HEK293 (cell line): ENCODE data around the gene INHBB.

Experiments used
- GFI1B ChIP-seq: fragments of 450-650 bp; formaldehyde crosslinking; IDR thresholded peaks from 2 replicates; pipeline ENCODE4 v1.5.1; 2016; ENCODE audit warnings: missing biosample characterization, missing genetic modification characterization
- KLF1 ChIP-seq: fragments of 450-650 bp; formaldehyde crosslinking; IDR thresholded peaks from 2 replicates; pipeline ENCODE4 v1.5.1; 2016; ENCODE audit warnings: missing biosample characterization, missing genetic modification characterization
- SALL2 ChIP-seq: fragments of 450-650 bp; formaldehyde crosslinking; IDR thresholded peaks from 2 replicates; pipeline ENCODE4 v1.5.0; 2017; ENCODE audit warnings: missing biosample characterization, mild to moderate bottlenecking, missing genetic modification characterization, borderline replicate concordance
- ZFHX2 ChIP-seq: fragments of 450-650 bp; formaldehyde crosslinking; conservative IDR thresholded peaks from 2 replicates; pipeline ENCODE4 v1.5.1; 2016; ENCODE audit warnings: missing biosample characterization, missing genetic modification characterization
- ZNF114 ChIP-seq: fragments of 450-650 bp; formaldehyde crosslinking; IDR thresholded peaks from 2 replicates; pipeline ENCODE4 v1.5.0; 2017; ENCODE audit warnings: missing biosample characterization, missing genetic modification characterization
- ZNF548 ChIP-seq: fragments of 450-650 bp; formaldehyde crosslinking; IDR thresholded peaks from 2 replicates; pipeline ENCODE4 v1.5.1; 2016; ENCODE audit warnings: missing biosample characterization, missing genetic modification characterization
- ZNF558 ChIP-seq: fragments of 450-650 bp; formaldehyde crosslinking; IDR thresholded peaks from 2 replicates; pipeline ENCODE4 v1.5.1; 2016; ENCODE audit warnings: missing biosample characterization, missing genetic modification characterization
- ZNF585B ChIP-seq: fragments of 450-650 bp; formaldehyde crosslinking; IDR thresholded peaks from 2 replicates; pipeline ENCODE4 v1.5.1; 2016; ENCODE audit warnings: missing biosample characterization, missing genetic modification characterization
- ZNF629 ChIP-seq: fragments of 450-650 bp; formaldehyde crosslinking; IDR thresholded peaks from 2 replicates; pipeline ENCODE4 v1.5.1; 2017; ENCODE audit warnings: missing biosample characterization, missing genetic modification characterization
- TF ChIP-seq, protein P1 (sequence below): fragments of 450-650 bp; formaldehyde crosslinking; IDR thresholded peaks from 2 replicates; pipeline ENCODE4 v1.5.1; 2016; ENCODE audit warnings: missing biosample characterization, missing genetic modification characterization
- TF ChIP-seq, protein P2 (sequence below): fragments of 450-650 bp; formaldehyde crosslinking; IDR thresholded peaks from 2 replicates; pipeline ENCODE4 v1.5.1; 2016; ENCODE audit warnings: missing biosample characterization, missing genetic modification characterization, low read depth
- TF ChIP-seq, protein P3 (sequence below): fragments of 450-650 bp; IDR thresholded peaks from 2 replicates; pipeline ENCODE4 v1.5.1; 2018; ENCODE audit warnings: missing biosample characterization, missing genetic modification characterization

DNA sequence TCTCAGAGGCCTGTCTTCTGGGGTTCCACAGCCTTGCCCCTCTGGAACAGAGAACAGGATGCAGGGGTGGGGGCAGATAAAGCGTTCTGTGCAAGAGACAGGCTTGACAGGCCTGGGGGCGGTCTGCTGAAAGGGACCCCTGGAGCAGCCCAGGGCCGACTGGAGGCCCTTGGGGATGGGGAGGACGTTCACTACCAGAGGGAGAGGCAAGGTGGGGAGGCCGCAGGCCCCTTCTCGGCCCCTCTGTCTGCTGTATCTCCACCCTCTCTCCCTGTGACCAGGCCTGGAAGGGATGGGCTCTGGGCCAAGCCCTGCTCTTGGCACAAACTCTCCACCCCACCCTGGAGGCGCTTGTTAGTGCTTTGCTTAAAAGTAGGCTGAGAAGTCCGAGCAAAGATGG lies 27.3 kb upstream of the INHBB start:
- TF ChIP-seq SALL2: no peak
- TF ChIP-seq ZNF558 (tag by site-specific recombination): no peak
- TF ChIP-seq GFI1B: no peak
- TF ChIP-seq, protein P1, sequence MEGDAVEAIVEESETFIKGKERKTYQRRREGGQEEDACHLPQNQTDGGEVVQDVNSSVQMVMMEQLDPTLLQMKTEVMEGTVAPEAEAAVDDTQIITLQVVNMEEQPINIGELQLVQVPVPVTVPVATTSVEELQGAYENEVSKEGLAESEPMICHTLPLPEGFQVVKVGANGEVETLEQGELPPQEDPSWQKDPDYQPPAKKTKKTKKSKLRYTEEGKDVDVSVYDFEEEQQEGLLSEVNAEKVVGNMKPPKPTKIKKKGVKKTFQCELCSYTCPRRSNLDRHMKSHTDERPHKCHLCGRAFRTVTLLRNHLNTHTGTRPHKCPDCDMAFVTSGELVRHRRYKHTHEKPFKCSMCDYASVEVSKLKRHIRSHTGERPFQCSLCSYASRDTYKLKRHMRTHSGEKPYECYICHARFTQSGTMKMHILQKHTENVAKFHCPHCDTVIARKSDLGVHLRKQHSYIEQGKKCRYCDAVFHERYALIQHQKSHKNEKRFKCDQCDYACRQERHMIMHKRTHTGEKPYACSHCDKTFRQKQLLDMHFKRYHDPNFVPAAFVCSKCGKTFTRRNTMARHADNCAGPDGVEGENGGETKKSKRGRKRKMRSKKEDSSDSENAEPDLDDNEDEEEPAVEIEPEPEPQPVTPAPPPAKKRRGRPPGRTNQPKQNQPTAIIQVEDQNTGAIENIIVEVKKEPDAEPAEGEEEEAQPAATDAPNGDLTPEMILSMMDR (tag by site-specific recombination): no peak
- no peak for TF ChIP-seq ZNF548
- TF ChIP-seq ZNF585B (tag by site-specific recombination): no peak
- TF ChIP-seq KLF1 (tag by site-specific recombination): no peak
- TF ChIP-seq, protein P2, sequence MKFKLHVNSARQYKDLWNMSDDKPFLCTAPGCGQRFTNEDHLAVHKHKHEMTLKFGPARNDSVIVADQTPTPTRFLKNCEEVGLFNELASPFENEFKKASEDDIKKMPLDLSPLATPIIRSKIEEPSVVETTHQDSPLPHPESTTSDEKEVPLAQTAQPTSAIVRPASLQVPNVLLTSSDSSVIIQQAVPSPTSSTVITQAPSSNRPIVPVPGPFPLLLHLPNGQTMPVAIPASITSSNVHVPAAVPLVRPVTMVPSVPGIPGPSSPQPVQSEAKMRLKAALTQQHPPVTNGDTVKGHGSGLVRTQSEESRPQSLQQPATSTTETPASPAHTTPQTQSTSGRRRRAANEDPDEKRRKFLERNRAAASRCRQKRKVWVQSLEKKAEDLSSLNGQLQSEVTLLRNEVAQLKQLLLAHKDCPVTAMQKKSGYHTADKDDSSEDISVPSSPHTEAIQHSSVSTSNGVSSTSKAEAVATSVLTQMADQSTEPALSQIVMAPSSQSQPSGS (tag by site-specific recombination): no peak
- no peak for TF ChIP-seq ZFHX2 (tag by site-specific recombination)
- no peak for TF ChIP-seq ZNF629
- no peak for TF ChIP-seq ZNF114 (tag by site-specific recombination)
- TF ChIP-seq, protein P3, sequence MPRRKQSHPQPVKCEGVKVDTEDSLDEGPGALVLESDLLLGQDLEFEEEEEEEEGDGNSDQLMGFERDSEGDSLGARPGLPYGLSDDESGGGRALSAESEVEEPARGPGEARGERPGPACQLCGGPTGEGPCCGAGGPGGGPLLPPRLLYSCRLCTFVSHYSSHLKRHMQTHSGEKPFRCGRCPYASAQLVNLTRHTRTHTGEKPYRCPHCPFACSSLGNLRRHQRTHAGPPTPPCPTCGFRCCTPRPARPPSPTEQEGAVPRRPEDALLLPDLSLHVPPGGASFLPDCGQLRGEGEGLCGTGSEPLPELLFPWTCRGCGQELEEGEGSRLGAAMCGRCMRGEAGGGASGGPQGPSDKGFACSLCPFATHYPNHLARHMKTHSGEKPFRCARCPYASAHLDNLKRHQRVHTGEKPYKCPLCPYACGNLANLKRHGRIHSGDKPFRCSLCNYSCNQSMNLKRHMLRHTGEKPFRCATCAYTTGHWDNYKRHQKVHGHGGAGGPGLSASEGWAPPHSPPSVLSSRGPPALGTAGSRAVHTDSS: no peak
